K562 (cell line): ENCODE measurements around the gene FAM111B. TPM values are rescaled to one million over a fixed set of nuclear protein-coding genes. Genes with fewer than 3 reads are reported as not detected.

Experiments used
- MITF ChIP-seq: IDR thresholded peaks from 2 replicates; pipeline ENCODE4 v1.6.1; 2014; ENCODE audit warnings: antibody characterized with exemption
- PATZ1 ChIP-seq: fragments of 250-450 bp; sonication (Bioruptor Pico); IDR thresholded peaks from 2 replicates; pipeline ENCODE4 v1.5.0; 2020; ENCODE audit warnings: mild to moderate bottlenecking, borderline replicate concordance
- POLR3G ChIP-seq: IDR thresholded peaks from 2 replicates; pipeline ENCODE4 v1.6.1; 2011; ENCODE audit not compliant: insufficient read length, insufficient replicate concordance; ENCODE audit errors: extremely low read depth
- PYGO2 ChIP-seq: fragments of 450-650 bp; IDR thresholded peaks from 2 replicates; pipeline ENCODE4 v1.6.1; 2016; ENCODE audit warnings: mild to moderate bottlenecking, missing genetic modification characterization, moderate library complexity, missing compliant biosample characterization
- RBM39 ChIP-seq: fragments of 200-400 bp; formaldehyde crosslinking; optimal IDR thresholded peaks from 2 replicates; pipeline ENCODE3; 2018; ENCODE audit warnings: low read depth, low read length
- SP1 ChIP-seq: sonication (generic); formaldehyde crosslinking; IDR thresholded peaks from 2 replicates; pipeline ENCODE4 v1.8.1; 2022; ENCODE audit warnings: mild to moderate bottlenecking, missing genetic modification reagents
- ZMIZ1 ChIP-seq, 2 experiments: fragments of 150-350 bp in 1 of 2; IDR thresholded peaks; 2 replicates each; pipeline ENCODE4 v1.6.1; 2012 to 2016; ENCODE audit warnings: low read depth in 2 of 2, low read length in 2 of 2, mild to moderate bottlenecking in 1 of 2, moderate library complexity in 1 of 2
- ZNF175 ChIP-seq: fragments of 200-800 bp; sonication (Bioruptor generic); IDR thresholded peaks from 2 replicates; pipeline ENCODE4 v1.6.1; 2016; ENCODE audit warnings: low read depth, mild to moderate bottlenecking, missing genetic modification characterization, missing compliant biosample characterization
- ZNF263 ChIP-seq: sonication (generic); formaldehyde crosslinking; IDR thresholded peaks from 2 replicates; pipeline ENCODE4 v1.8.0; 2022; ENCODE audit warnings: mild to moderate bottlenecking, missing genetic modification reagents, borderline replicate concordance
- ZNF324 ChIP-seq: fragments of 250-450 bp; sonication (Bioruptor Pico); IDR thresholded peaks from 2 replicates; pipeline ENCODE4 v1.4.0; 2020; ENCODE audit warnings: mild to moderate bottlenecking
- ZNF644 ChIP-seq: fragments of 200-800 bp; sonication (Bioruptor generic); IDR thresholded peaks from 2 replicates; pipeline ENCODE4 v1.6.1; 2016; ENCODE audit warnings: low read depth, missing genetic modification characterization, missing compliant biosample characterization
- ZNF707 ChIP-seq: fragments of 250-450 bp; sonication (Bioruptor Pico); conservative IDR thresholded peaks from 2 replicates; pipeline ENCODE4 v1.8.0; 2022; ENCODE audit warnings: inconsistent platforms, mild to moderate bottlenecking, moderate library complexity
- polyA plus RNA-seq, 8 experiments: library from polyadenylated mRNA; depleted of rRNA in 4 of 8; stranded (reverse) in 5 of 8; unstranded in 3 of 8; fragments of >200 nt; fragmentation: Nextera tagmentation in 2 of 8; fragmentation: Illumina TruSeq in 1 of 8; extraction: Ambion mirVana in 2 of 8; extraction: Trizol in 1 of 8; gene quantifications; 2 replicates each; pipeline versions ENCODE4 v1.2.1 to v1.2.3, GENCODE V29; 2011 to 2014; ENCODE audit warnings: inconsistent platforms in 1 of 8, missing spikeins in 1 of 8
- total RNA-seq, 7 experiments: library from RNA; depleted of rRNA in 6 of 7; stranded (reverse); fragments of >200 nt in 6 of 7; fragmentation: Illumina TruSeq in 2 of 7; extraction: Trizol in 2 of 7; gene quantifications; 2 replicates each; pipeline versions ENCODE4 v1.2.1 to v1.2.3, GENCODE V29; 2011 to 2021; ENCODE audit warnings: low replicate concordance in 1 of 7

The FAM111B gene
- total and polyA plus RNA-seq, 9 of the 15 experiments (the other 6 are each of a cell fraction or from before 2014, with no cell fraction given), result 0.01 to 0.33 (median 0.06) TPM; not detected in 5

- no peak for TF ChIP-seq ZMIZ1 (IDR thresholded peaks at IDR 0.05; ENCODE audit: low read depth in 2 of 2, low read length in 2 of 2)
- no peak for TF ChIP-seq ZNF263 (CRISPR knock-in tag)
- no peak for TF ChIP-seq RBM39
- TF ChIP-seq MITF, result no peak
- TF ChIP-seq ZNF707, result no peak
- TF ChIP-seq ZNF324 (CRISPR knock-in tag), result no peak
- no peak for TF ChIP-seq PYGO2 (tag)
- no peak for TF ChIP-seq ZNF175 (CRISPR knock-in tag)
- no peak for TF ChIP-seq ZNF644 (tag)
- no peak for TF ChIP-seq POLR3G
- no peak for TF ChIP-seq PATZ1 (CRISPR knock-in tag)
- peak; percentile 84 for TF ChIP-seq SP1 (CRISPR knock-in tag)
These were observed 64.7 kb downstream of the FAM111B start, which contains the start of gene DTX4 (continued) for GRCh38 chr11:59171508-59172322.
